HepG2 (cell line): ENCODE data around the gene GYS1. TPM values are rescaled to one million over a fixed set of nuclear protein-coding genes. Genes with fewer than 3 reads are reported as not detected.

Experiments used
- AGO2 ChIP-seq: fragments of 200-400 bp; formaldehyde crosslinking; optimal IDR thresholded peaks from 2 replicates; pipeline ENCODE3; 2017; ENCODE audit warnings: mild to moderate bottlenecking, low read depth, low read length, moderate library complexity
- FOXO1 ChIP-seq: sonication (generic); formaldehyde crosslinking; IDR thresholded peaks from 2 replicates; pipeline ENCODE4 v1.4.0; 2020; ENCODE audit warnings: missing genetic modification reagents
- KDM6A ChIP-seq: IDR thresholded peaks from 2 replicates; pipeline ENCODE4 v1.6.1; 2016; ENCODE audit warnings: low read depth
- MXI1 ChIP-seq: IDR thresholded peaks from 3 replicates; pipeline ENCODE4 v1.6.1; 2012; ENCODE audit warnings: low read depth, low read length, inconsistent platforms, borderline replicate concordance
- PAF1 ChIP-seq: IDR thresholded peaks from 2 replicates; pipeline ENCODE4 v1.6.1; 2016; ENCODE audit warnings: missing genetic modification reagents, missing compliant biosample characterization
- SOX5 ChIP-seq: IDR thresholded peaks from 2 replicates; pipeline ENCODE4 v1.6.1; 2016; ENCODE audit warnings: borderline replicate concordance
- SP2 ChIP-seq: sonication (generic); formaldehyde crosslinking; IDR thresholded peaks from 2 replicates; pipeline ENCODE4 v1.5.1; 2020; ENCODE audit warnings: mild to moderate bottlenecking, missing genetic modification reagents
- SPEN ChIP-seq: sonication (generic); formaldehyde crosslinking; IDR thresholded peaks from 2 replicates; pipeline ENCODE4 v1.5.1; 2020; ENCODE audit warnings: low read depth, mild to moderate bottlenecking, missing genetic modification reagents
- TSC22D2 ChIP-seq: sonication (generic); formaldehyde crosslinking; IDR thresholded peaks from 2 replicates; pipeline ENCODE4 v1.5.1; 2020; ENCODE audit warnings: missing genetic modification reagents, mild to moderate bottlenecking, borderline replicate concordance
- ZBTB21 ChIP-seq: sonication (generic); formaldehyde crosslinking; IDR thresholded peaks from 2 replicates; pipeline ENCODE4 v1.4.0; 2020; ENCODE audit warnings: missing genetic modification reagents
- ZNF124 ChIP-seq: sonication (generic); formaldehyde crosslinking; IDR thresholded peaks from 2 replicates; pipeline ENCODE4 v1.4.0; 2020; ENCODE audit warnings: missing genetic modification reagents
- ZNF274 ChIP-seq: sonication (generic); formaldehyde crosslinking; IDR thresholded peaks from 2 replicates; pipeline ENCODE4 v1.5.1; 2020; ENCODE audit warnings: mild to moderate bottlenecking, missing genetic modification reagents
- polyA plus RNA-seq, 8 experiments: library from polyadenylated mRNA; depleted of rRNA in 3 of 8; stranded (reverse) in 7 of 8; unstranded in 1 of 8; fragments of >200 nt; fragmentation: Illumina TruSeq in 4 of 8; extraction: Trizol in 4 of 8; gene quantifications; 2 replicates each; pipeline versions ENCODE4 v1.2.1 to v1.2.3, GENCODE V29; 2011 to 2016; ENCODE audit warnings: low read depth in 4 of 8, missing spikeins in 1 of 8, mixed read lengths in 1 of 8; ENCODE audit not compliant: insufficient read depth in 1 of 8
- total RNA-seq, 5 experiments: library from RNA; depleted of rRNA; stranded (reverse); fragments of >200 nt; fragmentation: Illumina TruSeq; extraction: Trizol; gene quantifications; 2 replicates each; pipeline ENCODE4 v1.2.3, GENCODE V29; 2016; ENCODE audit warnings: low read depth in 1 of 5
- TF ChIP-seq, protein P1 (sequence below): sonication (generic); formaldehyde crosslinking; IDR thresholded peaks from 2 replicates; pipeline ENCODE4 v1.8.0; 2022; ENCODE audit warnings: missing genetic modification reagents, mild to moderate bottlenecking, moderate library complexity, borderline replicate concordance
- TF ChIP-seq, protein P2 (sequence below): sonication (generic); formaldehyde crosslinking; IDR thresholded peaks from 2 replicates; pipeline ENCODE4 v1.5.0; 2020; ENCODE audit warnings: missing genetic modification reagents
- TF ChIP-seq, protein P3 (sequence below), 2 experiments: fragments of 450-650 bp in 1 of 2; sonication (generic) in 1 of 2; formaldehyde crosslinking in 1 of 2; IDR thresholded peaks; 2 replicates each; pipeline versions ENCODE4 v1.6.1 to v1.8.0; 2016 to 2022; ENCODE audit warnings: antibody characterized with exemption in 1 of 2, mild to moderate bottlenecking in 1 of 2, missing genetic modification reagents in 1 of 2

GYS1 gene
- total and polyA plus RNA-seq, 2 of the 13 experiments (the other 11 are each of a cell fraction or from before 2014, with no cell fraction given) = 18.4 to 42.1 TPM

DNA sequence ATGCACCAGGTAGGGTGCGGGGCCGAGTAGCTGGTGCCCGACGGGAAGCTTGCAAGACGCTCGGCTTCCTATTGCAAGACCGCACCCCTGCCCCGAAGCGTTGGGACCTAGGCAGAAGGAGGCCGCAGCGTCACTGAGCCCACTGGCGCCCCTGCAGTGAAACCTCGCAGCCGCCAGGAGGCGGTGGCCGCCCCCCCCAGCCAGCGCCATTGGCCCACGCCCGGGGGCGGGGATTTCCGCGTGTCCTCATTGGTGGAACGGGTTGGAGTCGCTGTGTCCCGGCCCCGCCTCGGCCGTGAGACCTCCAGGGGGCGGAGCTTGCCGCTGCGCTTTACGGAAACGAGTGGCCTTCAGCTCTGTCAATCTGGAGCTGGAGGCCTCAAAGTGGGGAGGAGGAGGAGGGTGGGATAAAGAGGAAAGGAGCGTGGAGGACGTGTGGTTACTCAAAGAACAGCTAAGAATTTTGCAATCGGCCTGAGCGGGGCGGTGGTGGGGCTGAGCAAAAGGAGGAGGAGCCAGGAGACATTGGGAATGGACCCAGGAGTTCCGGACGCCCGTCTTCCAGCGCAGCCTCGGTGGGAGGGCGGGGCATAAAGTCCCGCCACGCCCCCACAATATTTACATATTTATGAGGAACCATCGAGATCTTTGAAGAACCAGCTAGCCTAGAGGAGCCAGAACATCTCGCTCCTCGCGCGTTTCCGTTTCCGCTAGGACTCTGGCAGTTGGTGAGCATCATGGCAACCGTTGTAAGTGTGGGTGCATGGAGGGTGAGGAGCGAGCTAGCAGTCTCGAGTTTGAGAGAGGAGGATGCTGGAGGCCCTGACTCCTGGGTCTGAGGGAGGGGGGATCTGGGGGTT lies at the start of gene GYS1, which contains the start of gene RUVBL2 (continued):
- TF ChIP-seq, protein P1, sequence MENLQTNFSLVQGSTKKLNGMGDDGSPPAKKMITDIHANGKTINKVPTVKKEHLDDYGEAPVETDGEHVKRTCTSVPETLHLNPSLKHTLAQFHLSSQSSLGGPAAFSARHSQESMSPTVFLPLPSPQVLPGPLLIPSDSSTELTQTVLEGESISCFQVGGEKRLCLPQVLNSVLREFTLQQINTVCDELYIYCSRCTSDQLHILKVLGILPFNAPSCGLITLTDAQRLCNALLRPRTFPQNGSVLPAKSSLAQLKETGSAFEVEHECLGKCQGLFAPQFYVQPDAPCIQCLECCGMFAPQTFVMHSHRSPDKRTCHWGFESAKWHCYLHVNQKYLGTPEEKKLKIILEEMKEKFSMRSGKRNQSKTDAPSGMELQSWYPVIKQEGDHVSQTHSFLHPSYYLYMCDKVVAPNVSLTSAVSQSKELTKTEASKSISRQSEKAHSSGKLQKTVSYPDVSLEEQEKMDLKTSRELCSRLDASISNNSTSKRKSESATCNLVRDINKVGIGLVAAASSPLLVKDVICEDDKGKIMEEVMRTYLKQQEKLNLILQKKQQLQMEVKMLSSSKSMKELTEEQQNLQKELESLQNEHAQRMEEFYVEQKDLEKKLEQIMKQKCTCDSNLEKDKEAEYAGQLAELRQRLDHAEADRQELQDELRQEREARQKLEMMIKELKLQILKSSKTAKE (CRISPR knock-in tag) = 0 out of 2 replicates have a peak, but pooled peaks have one; percentile 5
- peak; percentile 40; the same call in 1 of the 2 replicates for TF ChIP-seq SOX5
- TF ChIP-seq ZNF274 = peak; percentile 38; the same call in 1 of the 2 replicates
- 0 out of 2 replicates have a peak, but pooled peaks have one; percentile 21 for TF ChIP-seq ZBTB21
- TF ChIP-seq SPEN = peak; percentile 42
- TF ChIP-seq FOXO1 = 0 out of 2 replicates have a peak, but pooled peaks have one; percentile 50
- TF ChIP-seq, protein P2, sequence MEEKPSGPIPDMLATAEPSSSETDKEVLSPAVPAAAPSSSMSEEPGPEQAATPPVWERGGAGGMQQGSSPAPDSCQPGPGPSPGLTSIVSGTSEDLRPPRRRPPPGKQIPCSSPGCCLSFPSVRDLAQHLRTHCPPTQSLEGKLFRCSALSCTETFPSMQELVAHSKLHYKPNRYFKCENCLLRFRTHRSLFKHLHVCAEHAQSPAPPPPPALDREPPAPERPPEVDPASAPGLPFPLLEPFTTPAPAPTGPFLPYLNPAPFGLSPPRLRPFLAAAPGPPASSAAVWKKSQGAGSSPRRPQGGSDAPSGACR (CRISPR knock-in tag) = peak; percentile 84; the same call in 1 of the 2 replicates
- peak; percentile 73; the same call in 1 of the 3 replicates for TF ChIP-seq MXI1
- no peak for TF ChIP-seq TSC22D2 (CRISPR knock-in tag)
- TF ChIP-seq PAF1 (CRISPR knock-in tag) = no peak
- TF ChIP-seq SP2 = peak; percentile 94
- 0 out of 2 replicates have a peak, but pooled peaks have one; percentile 73 for TF ChIP-seq ZNF124 (CRISPR knock-in tag)
- TF ChIP-seq KDM6A (CRISPR knock-in tag) = no peak
- TF ChIP-seq, protein P3, sequence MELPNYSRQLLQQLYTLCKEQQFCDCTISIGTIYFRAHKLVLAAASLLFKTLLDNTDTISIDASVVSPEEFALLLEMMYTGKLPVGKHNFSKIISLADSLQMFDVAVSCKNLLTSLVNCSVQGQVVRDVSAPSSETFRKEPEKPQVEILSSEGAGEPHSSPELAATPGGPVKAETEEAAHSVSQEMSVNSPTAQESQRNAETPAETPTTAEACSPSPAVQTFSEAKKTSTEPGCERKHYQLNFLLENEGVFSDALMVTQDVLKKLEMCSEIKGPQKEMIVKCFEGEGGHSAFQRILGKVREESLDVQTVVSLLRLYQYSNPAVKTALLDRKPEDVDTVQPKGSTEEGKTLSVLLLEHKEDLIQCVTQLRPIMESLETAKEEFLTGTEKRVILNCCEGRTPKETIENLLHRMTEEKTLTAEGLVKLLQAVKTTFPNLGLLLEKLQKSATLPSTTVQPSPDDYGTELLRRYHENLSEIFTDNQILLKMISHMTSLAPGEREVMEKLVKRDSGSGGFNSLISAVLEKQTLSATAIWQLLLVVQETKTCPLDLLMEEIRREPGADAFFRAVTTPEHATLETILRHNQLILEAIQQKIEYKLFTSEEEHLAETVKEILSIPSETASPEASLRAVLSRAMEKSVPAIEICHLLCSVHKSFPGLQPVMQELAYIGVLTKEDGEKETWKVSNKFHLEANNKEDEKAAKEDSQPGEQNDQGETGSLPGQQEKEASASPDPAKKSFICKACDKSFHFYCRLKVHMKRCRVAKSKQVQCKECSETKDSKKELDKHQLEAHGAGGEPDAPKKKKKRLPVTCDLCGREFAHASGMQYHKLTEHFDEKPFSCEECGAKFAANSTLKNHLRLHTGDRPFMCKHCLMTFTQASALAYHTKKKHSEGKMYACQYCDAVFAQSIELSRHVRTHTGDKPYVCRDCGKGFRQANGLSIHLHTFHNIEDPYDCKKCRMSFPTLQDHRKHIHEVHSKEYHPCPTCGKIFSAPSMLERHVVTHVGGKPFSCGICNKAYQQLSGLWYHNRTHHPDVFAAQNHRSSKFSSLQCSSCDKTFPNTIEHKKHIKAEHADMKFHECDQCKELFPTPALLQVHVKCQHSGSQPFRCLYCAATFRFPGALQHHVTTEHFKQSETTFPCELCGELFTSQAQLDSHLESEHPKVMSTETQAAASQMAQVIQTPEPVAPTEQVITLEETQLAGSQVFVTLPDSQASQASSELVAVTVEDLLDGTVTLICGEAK (IDR thresholded peaks at IDR 0.05) = peak; percentile 67
- TF ChIP-seq, protein P3 (CRISPR knock-in tag; IDR thresholded peaks at IDR 0.05) = peak; percentile 44; the same call in 1 of the 2 replicates
- TF ChIP-seq AGO2 = peak; percentile 32
